GM21367 (cell line): ENCODE data around the gene ANGEL1.

Source experiments
- ATAC-seq: cut with Tn5 transposase; IDR thresholded peaks from one replicate; pipeline ENCODE4 v1.9.1; 2021; ENCODE audit not compliant: unreplicated experiment

Gene ANGEL1

GRCh38 chr14:76812422-76813383, at the start of gene ANGEL1:
Gene ANGEL1 (minus strand): TSS chr14:76812882. CDS start chr14:76812827, 55 bp downstream.
- peak; percentile 71 for ATAC-seq

- ATAC-seq, result no peak
Measured at GRCh38 chr14:76861574-76862255, 49.0 kb upstream of the ANGEL1 start.

GRCh38 chr14:76856769-76857168, 44.1 kb upstream of the ANGEL1 start:
- no peak for ATAC-seq

GRCh38 chr14:76855066-76855465, 42.4 kb upstream of the ANGEL1 start:
- ATAC-seq, result no peak

- no peak for ATAC-seq
Measured at GRCh38 chr14:76848879-76849278, 36.2 kb upstream of the ANGEL1 start.

- ATAC-seq, result no peak
Measured at GRCh38 chr14:76846331-76847047, 33.8 kb upstream of the ANGEL1 start.

- ATAC-seq, result no peak
Measured at GRCh38 chr14:76844223-76844622, 31.5 kb upstream of the ANGEL1 start.

GRCh38 chr14:76842414-76842813, 29.7 kb upstream of the ANGEL1 start:
- ATAC-seq, result no peak

- ATAC-seq, result no peak
Measured at GRCh38 chr14:76837524-76837923, 24.8 kb upstream of the ANGEL1 start.

- ATAC-seq, result no peak
Measured at GRCh38 chr14:76836029-76836630, 23.4 kb upstream of the ANGEL1 start.

- ATAC-seq, result no peak
Measured at GRCh38 chr14:76834241-76834661, 21.6 kb upstream of the ANGEL1 start.

GRCh38 chr14:76833011-76833410, 20.3 kb upstream of the ANGEL1 start:
- ATAC-seq, result no peak

- ATAC-seq, result no peak
Measured at GRCh38 chr14:76832503-76832988, 19.9 kb upstream of the ANGEL1 start.

GRCh38 chr14:76830556-76830955, 17.9 kb upstream of the ANGEL1 start:
- no peak for ATAC-seq

GRCh38 chr14:76829650-76830421, 17.2 kb upstream of the ANGEL1 start:
- ATAC-seq, result no peak

GRCh38 chr14:76829013-76829365, 16.3 kb upstream of the ANGEL1 start:
- ATAC-seq, result no peak

- ATAC-seq, result no peak
Measured at GRCh38 chr14:76828339-76829012, 15.8 kb upstream of the ANGEL1 start.

GRCh38 chr14:76827696-76828296, 15.1 kb upstream of the ANGEL1 start:
- ATAC-seq, result no peak

GRCh38 chr14:76826122-76826521, 13.4 kb upstream of the ANGEL1 start, which contains the start of gene LRRC74A:
Gene LRRC74A (plus strand): TSS chr14:76826408. CDS start chr14:76826698, 290 bp downstream.
- no peak for ATAC-seq
